Right kidney (tissue), 1 donor: ENCODE measurements around the gene TMEM179.
"Not testable (repeated sequence)": the region's sequence is repeated elsewhere in the genome, so short reads cannot be mapped to it uniquely, and the experiment has no call there.

ENCODE experiments used
- DNase-seq: peaks from one replicate; pipeline ENCODE4 v3.0.0-alpha.2; 2016

The TMEM179 gene

DNA sequence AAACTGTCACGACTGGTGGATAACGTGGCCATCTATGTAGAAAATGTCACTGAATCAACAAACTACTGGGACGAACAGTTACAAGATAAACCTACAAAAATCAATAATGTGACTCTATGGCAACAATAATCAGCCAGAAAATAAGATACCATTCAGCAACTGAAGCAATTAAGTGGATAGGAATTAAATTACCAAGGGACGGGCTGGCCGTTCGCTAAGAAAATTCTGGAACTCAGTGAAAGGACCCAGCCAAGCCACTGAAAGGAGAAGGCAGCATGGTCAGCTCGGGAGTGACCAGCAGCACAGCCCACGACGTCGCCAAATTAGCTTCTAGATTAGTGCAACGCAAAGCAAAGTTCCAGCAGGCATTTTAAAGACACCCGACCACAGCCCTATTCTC, 33.6 kb upstream of the TMEM179 start:
- no peak for DNase-seq

DNA sequence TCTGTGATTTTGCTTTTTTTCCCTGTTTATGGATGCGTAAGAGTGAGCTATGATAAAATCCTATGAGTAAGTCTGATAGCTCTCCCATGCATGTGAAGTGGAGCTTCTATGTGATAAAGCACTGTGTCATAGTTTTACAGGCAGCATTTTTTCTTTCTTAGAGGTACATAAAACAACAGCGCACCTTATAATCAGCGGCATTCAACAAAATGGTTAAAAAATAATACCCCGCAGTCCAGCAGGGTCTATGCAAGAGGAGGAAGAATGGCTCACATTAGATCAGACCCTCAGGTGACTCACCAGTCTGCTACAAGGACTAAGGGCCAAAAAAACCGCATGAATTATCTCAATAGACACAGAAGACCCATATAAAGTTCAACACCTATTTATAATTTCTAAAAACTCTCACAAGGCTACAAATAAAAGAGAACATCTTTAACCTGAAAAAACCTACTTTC, 33.0 kb upstream of the TMEM179 start:
- no peak for DNase-seq

DNA sequence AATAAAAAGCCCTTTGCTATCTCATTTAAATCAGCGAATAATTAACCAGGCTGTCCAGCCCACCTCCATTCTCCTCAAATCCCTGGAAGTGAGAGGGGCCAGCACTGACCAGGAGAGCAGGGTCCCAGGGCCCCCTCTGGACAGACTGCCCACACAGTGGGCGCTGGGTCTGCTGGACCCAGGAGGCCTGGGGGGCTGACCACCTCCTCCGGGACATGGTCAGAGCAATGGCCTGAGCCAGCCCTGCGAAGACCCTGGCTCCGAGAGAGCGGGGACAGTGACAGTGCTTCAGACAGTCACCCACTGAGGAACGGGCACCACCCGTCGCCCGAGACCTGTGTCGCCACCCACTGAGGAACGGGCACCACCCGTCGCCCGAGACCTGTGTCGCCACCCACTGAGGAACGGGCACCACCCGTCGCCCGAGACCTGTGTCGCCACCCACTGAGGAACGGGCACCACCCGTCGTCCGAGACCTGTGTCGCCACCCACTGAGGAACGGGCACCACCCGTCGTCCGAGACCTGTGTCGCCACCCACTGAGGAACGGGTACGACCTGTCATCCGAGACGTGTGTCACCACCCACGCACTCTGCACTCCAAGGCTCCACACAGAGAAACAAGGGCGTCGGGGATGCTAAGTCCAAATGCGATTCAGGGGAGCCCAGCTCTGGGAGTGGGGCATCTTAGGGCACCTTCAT, 32.4 kb upstream of the TMEM179 start:
- not testable (repeated sequence) for DNase-seq

DNA sequence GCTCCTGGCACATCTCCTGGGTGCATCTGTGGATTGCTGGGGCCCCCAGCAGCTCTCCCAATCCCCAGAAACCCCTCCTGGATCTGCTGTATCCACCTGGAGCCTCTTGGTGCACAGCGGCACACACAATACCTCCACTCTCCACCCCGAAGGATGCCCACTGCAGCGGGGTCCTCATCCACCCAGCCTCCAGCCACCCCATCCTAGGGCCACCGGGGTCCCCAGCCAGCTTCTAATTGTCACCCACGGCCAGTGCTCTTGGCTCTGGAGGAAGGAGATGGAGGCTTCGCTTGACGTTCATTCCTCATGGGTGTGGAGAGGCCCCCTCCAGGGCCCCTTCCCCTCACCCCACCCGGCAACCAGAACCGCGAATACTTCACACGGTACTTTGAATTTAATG, 31.6 kb upstream of the TMEM179 start:
- DNase-seq: no peak

DNA sequence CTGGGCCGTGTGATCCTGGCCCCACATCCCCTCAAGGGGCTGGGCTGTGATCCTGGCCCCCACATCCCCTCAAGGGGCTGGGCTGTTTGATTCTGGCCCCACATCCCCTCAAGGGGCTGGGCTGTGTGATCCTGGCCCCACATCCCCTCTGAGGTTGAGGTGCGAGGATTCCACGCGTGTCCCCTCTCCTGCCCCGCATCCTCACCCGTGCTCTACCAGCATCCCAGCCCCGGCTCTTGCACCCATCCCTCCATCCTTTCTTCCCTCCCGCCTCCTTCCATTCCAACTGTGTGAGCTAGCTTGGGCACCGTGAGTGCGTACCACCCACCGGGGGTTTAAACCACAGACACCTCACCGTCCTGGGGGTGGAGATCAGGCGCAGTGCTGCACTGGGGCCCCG, 31.1 kb upstream of the TMEM179 start:
- no peak for DNase-seq

DNA sequence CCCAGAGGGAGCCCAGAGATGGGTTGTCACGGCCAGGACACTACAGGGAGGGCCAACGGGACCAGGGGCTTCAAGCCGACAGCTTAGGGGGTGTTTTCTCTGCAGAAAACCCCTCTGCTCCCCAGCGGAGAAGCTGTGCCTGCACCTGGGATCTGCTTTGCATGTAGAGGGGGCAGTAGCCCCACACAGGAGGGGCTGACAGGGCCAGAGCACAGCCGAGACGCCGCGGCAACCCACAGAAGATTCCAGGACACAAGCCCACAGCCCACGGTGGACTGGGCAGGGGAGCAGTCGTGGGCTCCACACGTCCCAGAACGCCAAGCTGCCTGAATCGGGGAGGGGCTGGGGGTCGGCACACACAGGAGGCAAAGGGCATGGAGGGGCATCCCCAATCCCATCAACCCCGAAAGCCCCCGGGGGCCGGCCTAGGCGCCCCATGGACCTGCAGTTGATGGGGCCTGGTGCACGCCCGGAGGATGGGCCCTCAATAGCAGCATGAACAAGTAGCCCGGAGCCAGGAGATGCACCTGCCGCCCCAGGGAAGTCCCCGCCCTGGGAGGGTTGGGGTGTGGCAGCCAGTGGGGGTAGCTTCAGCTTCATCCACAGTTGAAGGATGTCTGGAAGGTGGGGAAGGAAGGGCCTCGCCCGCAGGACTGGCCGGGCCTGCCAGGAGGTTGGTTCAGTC, 30.5 kb upstream of the TMEM179 start:
- no peak for DNase-seq

DNA sequence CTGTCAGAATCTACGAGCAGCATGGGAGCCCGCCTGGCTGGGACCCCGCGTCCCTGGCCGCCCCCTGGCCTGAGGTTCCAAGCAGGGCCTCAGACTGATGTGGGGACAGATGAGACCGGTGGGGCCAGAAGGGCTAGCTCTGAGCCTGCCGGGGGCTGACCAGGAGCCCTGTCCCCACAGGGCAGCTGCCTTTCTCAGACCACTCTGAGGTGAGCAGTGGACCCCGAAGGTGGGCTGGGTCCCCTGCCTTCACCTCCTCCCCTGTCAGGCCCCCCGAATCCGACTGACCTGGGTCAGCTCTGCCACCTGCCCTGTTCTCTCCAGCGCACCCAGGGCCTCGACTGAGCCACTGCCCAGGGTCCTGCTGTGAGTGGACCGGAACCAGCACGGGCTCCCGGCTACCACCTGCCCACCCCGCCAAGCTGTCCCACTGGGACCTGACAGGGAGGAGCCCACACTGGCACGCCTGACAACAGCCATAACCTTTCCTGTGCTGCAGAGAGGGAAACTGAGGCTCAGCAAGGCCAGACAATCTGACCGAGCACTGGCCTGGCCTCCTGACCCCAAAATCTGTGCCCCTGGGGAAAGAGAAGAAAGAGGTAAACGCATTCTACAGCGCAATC, 29.7 kb upstream of the TMEM179 start:
- no peak for DNase-seq

DNA sequence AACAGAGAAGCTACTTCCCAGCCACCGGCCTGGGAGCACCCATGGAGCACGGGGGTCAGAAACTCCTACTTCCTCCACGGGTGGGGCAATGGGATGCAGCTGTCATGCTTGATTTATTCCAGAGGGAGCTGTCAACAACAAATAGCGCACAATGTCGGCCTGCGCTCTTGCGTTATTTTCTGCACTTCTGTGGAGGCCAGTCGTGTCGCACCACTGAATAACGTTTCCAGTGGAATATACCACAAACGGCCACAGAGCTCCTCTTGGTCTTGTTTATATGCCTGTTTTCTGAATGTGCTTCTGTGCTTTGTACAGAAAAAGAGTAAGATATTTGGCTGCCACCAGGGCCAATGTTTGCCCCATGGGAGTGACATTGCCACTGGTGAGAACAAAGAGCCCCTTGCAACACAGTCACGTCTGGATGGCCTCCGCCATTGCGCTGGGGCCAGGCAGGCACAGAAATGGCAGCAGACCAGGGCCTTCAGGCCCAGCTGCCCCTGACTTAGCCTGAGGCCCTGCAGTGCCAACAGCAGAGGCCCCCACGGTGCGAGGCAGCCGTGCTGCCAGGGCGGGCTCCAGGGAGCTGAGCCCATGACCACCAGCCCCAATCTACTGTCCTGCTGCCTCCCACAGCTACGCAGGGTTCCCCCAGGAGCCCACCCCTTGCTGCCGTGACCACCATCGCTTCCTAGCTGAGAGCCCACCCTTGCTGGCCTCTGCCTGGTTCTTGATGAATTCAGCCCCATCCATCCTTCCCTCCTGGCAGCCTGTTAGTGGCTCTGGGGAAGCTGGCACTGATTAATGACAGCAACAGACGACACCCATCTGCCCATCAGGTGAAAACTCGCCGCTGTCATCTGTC, 28.9 kb upstream of the TMEM179 start:
- no peak for DNase-seq

DNA sequence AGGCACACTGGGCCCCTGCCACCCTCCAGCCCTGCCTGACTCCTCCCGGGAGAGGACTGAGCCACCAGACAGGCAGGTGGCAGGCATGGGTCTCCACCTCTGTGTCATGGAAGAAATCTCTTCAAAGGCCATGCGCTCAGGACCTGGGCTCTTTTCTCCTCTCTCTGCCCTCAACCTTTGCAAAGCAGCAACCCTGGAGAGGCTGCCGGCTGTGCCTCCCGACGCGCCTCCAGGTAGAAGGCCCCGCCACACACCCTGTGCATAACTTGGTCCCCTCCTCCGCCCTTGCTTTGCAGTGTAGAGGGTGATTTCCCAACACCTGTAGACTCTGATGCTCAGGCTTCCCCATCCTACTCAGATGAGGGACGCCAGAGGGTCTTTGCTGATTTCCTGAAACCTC, 28.2 kb upstream of the TMEM179 start:
- no peak for DNase-seq

DNA sequence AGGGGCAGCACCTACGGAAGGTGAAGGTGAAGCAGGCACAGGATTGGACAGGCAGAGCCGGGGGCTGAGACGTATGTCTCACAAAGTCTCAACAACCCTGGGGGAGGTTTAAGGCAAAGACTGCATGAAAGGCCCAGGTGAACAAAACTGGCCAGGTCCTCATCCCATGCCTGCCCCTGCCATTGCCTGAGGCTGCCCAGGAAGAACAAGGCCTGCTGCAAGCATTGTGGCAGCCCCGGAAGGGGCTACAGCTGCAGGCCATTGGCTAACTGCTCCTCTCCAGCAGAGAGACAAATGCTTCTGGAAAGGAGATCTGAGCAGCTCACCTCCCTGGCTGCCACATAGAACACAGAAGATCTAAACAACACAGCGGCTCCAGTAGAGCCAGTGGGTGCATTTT, 20.4 kb upstream of the TMEM179 start:
- no peak for DNase-seq

DNA sequence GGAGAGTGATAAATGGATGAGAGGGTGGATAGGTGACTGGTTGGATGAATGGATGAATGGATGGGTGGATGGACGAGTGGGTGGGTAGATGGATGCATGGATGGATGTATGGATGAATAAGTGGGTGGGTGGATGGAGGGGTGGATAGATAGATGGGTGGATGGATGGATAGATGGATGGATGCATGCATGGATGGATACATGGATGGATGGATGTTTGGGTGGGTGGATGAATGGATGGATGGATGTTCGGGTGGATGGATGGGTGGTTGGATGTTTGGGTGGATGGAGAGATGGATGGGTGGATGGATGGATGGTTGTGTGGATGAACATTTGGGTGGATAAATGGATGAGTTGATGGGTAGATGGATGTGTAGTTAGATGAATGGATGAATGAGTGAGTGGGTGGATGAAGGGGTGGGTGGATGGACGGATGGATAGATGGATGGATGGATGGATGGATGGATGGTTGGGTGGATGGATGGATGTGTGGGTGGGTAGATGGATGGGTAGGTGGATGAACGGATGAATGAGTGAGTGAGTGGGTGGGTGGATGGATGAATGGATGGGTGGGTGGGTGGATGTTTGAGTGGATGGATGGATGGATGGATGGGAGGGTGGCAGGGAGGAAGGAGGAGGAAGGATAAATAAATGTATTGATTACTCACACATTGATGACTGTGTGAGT, 9.7 kb upstream of the TMEM179 start:
- DNase-seq: no peak

DNA sequence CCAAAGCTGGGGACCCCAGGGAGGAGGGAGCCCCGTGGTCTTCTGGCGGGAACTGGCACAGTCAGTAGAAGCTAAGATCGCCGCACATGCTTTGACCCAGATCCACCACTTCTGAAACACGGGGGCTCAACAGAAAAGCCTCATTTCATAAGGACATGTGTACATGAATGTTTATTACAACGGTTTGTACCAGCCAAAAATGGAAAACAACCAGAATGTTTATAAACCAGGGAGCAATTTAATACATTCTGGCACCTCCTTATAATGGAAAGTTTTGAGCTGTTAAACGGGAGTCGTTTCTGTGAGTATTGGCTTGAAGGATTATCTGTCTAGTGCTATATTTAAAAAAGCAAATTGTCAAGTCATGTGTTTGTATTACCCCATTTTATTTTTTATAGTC, 7.3 kb upstream of the TMEM179 start:
- DNase-seq: no peak

DNA sequence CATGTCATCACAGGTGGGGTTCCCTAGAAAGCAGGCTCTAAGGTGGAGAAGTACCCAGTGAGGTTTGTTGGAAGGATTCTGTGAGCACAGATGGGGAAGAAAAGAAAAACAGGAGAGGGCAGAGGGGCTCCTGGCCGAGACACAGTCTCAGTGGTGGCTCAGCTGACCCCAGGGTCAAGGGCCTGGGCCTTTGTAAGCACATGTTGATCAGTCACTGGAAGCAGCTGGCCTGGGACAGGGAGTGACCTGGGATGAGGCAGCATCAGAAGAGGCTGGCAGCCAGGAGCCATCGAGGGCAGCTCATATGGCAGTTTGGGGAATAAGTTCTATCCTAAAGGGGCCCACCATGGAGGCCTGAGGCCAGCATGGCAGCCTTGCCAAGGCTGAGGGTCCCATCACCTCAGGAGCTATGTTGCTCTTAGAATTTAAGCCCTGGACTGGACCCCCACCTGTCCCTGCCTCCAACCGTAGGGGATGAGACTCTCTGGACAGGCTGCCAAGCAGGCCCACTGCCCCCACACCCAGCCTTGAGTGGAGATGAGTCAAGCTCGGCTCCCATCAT, 6.3 kb upstream of the TMEM179 start:
- DNase-seq: no peak

DNA sequence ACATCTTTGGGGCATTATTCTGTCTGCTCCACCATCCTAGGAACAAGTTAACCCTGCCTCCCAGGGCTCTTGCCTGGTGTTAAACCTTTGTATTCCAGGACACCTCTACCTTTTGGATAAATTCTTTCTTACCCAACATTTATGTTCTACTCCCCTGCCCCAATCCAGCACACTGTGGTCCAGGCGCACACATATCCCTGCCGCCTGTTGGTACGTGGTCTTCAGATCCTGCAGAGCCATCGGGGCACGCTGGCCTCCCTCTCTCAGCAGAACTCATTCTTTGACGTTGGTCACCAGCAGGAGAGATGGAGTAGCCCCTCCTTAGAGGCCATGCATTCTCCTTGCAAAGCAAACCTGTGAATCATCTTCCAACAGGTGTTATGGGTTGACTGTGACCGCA, 5.1 kb upstream of the TMEM179 start:
- DNase-seq: no peak

DNA sequence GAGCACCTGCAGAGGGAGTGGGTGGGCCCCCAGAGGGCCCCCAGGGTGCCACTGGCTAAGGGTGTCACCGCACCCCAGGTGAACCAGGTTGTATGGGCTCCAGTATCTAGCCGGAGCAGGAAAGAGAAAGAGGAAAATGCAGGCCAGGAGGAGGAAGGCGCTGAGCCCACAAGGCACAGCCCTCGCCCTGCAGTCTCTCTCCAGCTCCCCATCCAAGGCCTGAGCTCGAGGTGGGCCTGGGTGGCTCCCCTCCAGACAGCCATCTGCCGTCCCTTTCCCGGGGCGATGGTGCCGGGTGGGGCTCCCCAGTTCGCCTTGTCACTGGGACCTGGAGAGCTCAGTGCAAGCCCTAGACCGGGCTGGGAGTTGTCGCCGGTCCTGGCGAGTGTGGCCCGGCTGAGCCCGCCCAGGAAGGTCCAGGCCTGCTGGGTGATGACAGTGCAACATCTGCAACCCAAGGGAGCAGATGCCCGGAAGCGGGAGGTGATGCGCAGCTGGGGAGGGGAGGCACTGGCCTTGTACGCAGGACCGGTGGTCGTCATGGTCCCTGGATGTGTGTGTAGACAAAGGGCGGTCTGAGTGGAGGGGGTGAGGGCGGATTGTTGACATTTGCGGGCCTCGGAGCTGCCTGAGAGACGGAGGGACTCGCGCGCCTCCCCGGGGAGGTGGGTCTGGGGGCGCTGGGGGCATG, 716 bp downstream of the TMEM179 start:
- DNase-seq: no peak

DNA sequence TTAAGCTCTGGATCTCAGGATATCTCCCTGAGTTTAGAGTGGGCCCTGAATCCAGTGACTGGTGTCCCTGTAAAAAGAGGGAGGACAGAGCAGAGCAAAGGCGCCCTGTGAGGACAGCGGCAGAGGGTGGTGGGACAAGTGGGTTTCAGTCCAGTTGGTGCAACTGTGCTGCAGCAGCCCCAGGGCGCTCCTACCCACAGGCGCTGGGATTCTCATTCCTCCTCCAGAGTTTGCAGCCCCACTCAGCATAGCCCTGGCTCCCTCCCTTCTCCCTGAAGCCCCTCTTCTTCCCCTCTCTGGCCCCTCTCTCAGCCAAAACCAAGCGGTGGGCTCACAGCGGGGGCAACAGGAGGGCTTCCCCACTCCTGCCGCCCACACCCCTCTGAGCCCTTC, 1.6 kb downstream of the TMEM179 start:
- no peak for DNase-seq

DNA sequence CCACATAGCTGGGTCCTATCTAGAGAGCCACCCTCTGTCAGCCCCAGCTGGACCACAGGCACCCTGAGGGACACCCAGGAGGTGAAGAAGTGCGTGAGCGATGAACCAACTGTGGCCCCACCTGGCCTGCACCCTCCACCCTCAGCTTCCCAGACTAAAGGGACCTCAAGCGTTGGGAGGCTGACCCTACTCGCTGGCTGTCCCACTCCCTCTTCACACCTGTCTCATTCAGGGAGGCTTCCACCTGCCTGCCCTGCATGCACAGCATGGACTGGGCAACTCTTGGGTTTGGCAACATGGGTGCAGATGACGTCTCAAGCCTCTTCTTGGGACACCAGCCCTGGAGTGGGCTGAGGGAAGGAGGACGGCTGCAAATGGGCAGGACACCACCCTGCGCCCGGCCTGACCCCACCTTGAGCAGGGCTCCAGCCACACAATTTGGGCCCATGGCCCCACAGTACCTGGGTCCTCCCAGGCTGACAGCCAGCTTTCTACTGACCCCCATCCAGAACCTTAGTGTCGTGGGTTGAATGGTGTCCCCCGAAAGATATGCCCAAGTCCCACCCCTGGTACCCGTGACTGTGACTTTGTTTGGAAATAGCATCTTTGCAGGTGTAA, 2.1 kb downstream of the TMEM179 start:
- DNase-seq: no peak

DNA sequence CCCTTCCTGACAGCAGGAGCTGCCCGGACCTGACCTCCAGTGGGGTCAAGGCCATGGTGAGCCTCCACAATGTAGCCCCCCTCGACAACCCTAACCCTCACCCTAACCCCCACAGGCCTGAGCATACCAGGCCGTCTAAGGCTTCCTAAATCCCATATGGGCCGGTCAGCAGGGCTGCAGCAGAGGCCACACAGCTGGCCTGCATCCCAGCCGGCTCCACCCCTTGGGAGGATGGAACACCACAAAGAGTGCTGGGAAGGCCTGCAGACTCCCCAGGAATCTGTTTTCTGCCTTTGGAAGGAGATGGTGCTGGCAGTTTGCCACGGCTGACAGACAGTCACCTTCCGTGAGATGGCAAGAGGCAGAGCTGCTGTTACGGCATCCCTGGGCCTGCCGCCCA, 2.8 kb downstream of the TMEM179 start:
- DNase-seq: no peak

DNA sequence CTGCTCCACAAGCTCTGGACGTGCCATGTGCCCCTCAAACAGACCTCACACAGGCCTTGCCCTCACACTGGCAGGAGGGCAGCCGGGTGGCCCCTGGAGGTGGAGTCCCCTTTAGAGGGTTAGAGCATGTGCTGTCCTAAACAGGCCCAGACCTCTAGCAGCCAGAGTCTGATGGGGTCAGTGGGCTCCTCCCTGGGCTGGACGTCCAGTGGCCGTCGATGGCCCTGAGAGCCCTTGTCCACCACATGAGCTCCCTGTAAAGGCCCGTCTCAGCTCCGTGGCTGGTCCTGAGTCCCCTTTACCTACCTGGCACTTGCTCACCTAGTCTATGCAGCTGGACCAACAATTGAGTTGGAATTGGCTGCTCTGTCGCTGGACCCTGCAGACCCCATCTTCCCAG, 3.8 kb downstream of the TMEM179 start:
- no peak for DNase-seq

DNA sequence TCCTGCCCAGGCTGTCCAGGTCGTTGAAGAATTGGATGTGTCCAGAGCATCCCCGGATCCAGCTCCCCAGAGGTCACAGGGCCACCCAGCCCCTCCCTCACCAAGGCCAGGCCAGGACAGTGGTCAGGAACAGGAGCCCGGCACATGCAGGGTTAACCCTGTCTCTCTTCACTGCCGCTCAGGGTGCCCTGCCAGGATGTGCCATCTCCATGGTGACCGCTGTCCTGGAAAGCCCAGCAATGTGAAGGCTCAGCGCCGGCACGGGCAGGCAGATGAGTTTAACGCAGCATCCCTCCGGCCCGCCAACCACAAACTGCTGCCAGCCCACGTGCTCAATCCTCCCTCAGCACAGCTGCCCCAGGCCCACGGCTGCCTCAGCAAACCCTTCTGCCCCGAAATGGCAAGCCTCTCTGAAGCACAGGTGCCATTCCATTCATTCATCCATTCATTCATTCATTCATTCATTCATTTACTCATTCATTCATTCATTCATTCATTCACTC, 4.4 kb downstream of the TMEM179 start:
- no peak for DNase-seq

DNA sequence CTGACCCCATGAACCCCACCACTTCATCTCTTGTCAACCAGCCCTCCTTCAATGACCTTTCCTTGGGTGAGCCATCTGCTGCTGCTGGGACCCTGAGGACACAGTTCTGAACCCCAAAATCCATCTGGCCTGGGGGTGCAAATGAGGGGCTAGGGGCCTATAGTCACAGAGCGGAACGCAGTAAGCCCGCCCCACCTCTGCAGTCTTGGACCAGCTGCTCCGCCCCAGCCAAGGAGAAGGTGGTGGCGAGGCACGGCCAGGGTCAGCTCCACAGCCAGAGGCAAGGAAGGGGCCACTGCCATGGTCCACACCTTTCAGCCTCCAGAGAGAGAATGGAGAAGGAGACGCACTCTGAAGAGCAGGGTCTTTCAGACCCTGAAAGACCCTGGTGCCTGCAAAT, 5.1 kb downstream of the TMEM179 start:
- DNase-seq: no peak
